Fibroblast of pulmonary artery (primary cell): Measurements from ENCODE around the gene ALPG.

Experiments
- DNase-seq: peaks from one replicate; pipeline ENCODE4 v3.0.0-alpha.2; 2010; ENCODE audit warnings: low read depth
- H3K4me3 ChIP-seq: replicated peaks from 2 replicates; pipeline ENCODE4 v1.5.1; 2011; ENCODE audit warnings: low read depth, mild to moderate bottlenecking, control low read depth, low read length, moderate library complexity
- CTCF ChIP-seq: IDR thresholded peaks from 2 replicates; pipeline ENCODE4 v1.5.1; 2011; ENCODE audit warnings: mild to moderate bottlenecking, control low read depth, low read length, inconsistent platforms; ENCODE audit errors: missing control alignments

Gene ALPG

GRCh38 chr2:232385660-232386489 lies 20.8 kb upstream of the ALPG start:
- peak; percentile 85 for DNase-seq
- no peak for TF ChIP-seq CTCF
- no peak overlapping the region for H3K4me3 ChIP-seq

GRCh38 chr2:232386490-232386739 lies 20.2 kb upstream of the ALPG start:
- H3K4me3 ChIP-seq: no peak overlapping the region
- no peak for DNase-seq
- no peak for TF ChIP-seq CTCF

DNA sequence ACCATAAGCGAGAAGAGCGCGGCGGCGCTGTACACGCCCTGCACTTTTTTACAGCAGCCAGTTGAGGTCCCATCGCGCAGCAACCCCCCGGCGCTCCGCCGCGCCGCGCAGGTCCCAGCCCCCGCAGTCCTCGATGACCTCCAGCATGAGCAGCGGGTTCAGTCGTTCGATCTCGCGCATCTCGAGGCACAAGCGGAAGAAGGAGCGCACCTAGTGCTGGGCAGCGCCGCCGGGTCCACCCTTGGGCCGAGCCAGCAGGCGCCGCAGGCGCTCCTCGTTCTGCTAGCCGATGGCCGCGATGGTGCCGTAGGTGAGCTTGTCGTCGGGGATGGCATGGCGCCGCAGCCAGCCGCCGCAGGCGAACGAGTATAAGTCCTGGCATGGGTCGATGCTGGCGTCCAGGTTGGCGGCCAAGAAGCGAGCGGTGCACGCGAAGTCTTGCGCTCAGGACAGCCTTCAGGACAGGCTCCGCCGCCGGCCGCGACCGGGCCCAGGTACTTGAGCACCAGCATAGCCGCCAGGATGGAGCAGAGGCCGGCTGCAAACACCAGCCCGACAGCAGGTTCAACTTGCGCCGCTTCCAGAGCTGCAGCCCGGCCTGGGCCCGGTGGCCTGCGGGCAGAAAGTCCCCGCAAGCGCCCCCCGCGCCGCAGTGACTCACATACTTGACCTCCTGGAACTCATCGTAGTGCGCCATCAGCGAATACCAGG lies 19.7 kb upstream of the ALPG start:
- H3K4me3 ChIP-seq: no peak overlapping the region
- no peak for DNase-seq
- TF ChIP-seq CTCF: no peak

DNA sequence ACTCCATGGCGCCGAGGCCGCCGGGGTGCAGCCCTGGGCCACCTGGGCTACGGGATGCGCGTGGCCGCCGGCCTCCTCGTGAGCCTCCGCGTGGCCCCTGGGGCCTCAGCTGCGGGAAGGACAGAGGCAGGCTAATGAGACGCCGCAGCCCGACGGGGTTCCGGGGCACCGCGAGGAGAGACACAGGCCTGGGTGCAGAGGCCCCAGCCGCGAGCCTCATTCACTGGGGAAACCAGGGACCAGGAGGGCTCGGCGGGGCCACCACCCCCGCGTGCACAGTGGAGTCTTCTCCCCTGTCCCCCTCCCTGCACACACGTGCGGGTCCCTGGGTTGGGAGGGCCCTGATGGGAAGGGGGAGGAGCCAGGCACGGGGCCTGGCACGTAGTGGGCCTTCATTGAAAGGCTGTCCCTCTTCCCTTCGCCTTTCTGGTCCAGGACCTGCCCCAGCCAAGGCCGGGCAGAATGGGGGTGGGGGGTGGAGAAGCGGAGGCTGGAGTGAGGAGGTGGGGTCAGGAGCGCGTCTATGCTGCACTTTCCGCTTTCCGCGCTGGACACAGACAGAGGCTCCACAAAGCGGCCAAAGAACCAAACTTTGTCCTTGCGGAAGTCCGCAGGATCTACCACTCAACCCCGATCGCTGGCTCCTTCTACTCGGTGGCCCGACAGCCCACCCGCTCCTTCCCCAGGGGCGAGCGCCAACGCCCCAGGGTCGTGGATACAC lies 19.0 kb upstream of the ALPG start:
- no peak for TF ChIP-seq CTCF
- no peak overlapping the region for H3K4me3 ChIP-seq
- DNase-seq: no peak

DNA sequence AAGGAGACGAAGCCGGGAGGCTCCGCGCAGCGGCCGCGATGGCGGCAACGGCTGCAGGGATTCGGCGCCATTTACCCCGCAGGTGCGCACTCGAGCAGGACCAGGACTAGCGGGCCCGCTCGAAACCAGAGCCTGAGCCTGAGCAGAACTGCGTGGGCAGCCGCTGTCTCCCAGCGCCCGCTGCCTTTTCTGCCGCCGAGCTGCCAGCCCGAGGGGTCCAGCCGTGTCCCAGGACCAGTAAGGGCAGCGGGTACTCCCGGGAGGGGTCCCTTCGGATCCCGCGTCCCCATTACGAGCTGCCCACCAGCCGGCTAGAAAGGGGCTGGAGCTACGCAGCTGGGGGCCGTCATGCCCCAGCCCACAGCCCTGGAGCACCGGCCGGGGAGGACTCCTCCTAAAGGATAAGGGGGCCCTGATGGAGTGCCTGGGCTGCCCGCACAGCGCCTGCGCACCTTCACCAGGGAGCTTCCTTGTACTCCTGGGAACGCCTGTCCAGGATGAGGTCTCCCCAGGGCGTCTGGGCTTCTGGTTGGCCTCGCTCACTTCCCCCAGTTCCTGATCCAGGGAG lies 18.2 kb upstream of the ALPG start:
- DNase-seq: no peak
- no peak for TF ChIP-seq CTCF

GRCh38 chr2:232389327-232389726 lies 17.3 kb upstream of the ALPG start:
- no peak overlapping the region for H3K4me3 ChIP-seq
- DNase-seq: peak; percentile 20
- no peak for TF ChIP-seq CTCF

More for the DNA sequence above, 18.2 kb upstream of the ALPG start:
- no peak overlapping the region for H3K4me3 ChIP-seq
